ENCODE measurements around the gene ESRP2. TPM values are rescaled to one million over a fixed set of nuclear protein-coding genes. Genes with fewer than 3 reads are reported as not detected.

Gene ESRP2
- total RNA-seq, 1 experiment from 2014 or later: not detected

Other genes starting within 250 kb of the ESRP2 start
- gene DPEP2, start 236.6 kb downstream of the ESRP2 start, total RNA-seq (2014; rRNA removed): not detected in 2 replicates
- not detected in 2 replicates for gene DPEP2NB, start 220.2 kb downstream of the ESRP2 start, total RNA-seq (2014; rRNA removed)
- 10.5 and 13.4 TPM in 2 replicates for gene DDX28, start 212.9 kb downstream of the ESRP2 start, total RNA-seq (2014; rRNA removed)
- gene DUS2, start 212.8 kb downstream of the ESRP2 start, total RNA-seq (2014; rRNA removed): 18.3 and 20.1 TPM in 2 replicates
- gene NFATC3, start 150.8 kb downstream of the ESRP2 start, total RNA-seq (2014; rRNA removed): 22.3 and 26.5 TPM in 2 replicates
- gene PLA2G15, start 9.2 kb upstream of the ESRP2 start, total RNA-seq (2014; rRNA removed): 24.0 and 31.1 TPM in 2 replicates
- gene SLC7A6, start 28.4 kb upstream of the ESRP2 start, total RNA-seq (2014; rRNA removed): 14.9 and 19.3 TPM in 2 replicates
- gene SLC7A6OS, start 74.8 kb upstream of the ESRP2 start, total RNA-seq (2014; rRNA removed): 12.0 and 12.1 TPM in 2 replicates
- 64.6 and 65.0 TPM in 2 replicates for gene PRMT7, start 74.9 kb upstream of the ESRP2 start, total RNA-seq (2014; rRNA removed)
- 0.17 TPM in 1 of 2 replicates, not detected in the other for gene SMPD3, start 212.4 kb upstream of the ESRP2 start, total RNA-seq (2014; rRNA removed)

All from LHCN-M2 (cell line).